Activated CD8-positive, alpha-beta memory T cell treated with anti-CD3 and anti-CD28 coated beads for 48 hours (primary cell): Measurements from ENCODE around the gene DLG2.

Experiments used
- DNase-seq, 3 experiments: peaks; one replicate each; pipeline ENCODE4 v3.0.0-alpha.2; 2020; ENCODE audit warnings: low read depth in 2 of 3, low spot score in 2 of 3

The DLG2 gene

GRCh38 chr11:83909579-83910534 lies 1717.3 kb downstream of the DLG2 start:
- DNase-seq, result no peak

- no peak for DNase-seq
These were observed 1718.8 kb downstream of the DLG2 start for GRCh38 chr11:83908298-83908856.

GRCh38 chr11:83895516-83895915 lies 1731.6 kb downstream of the DLG2 start:
- DNase-seq, result no peak

- no peak for DNase-seq
These were observed 1745.7 kb downstream of the DLG2 start for GRCh38 chr11:83881428-83881827.

- DNase-seq, result no peak
These were observed 1756.1 kb downstream of the DLG2 start for GRCh38 chr11:83871054-83871453.

GRCh38 chr11:83866655-83867054 lies 1760.5 kb downstream of the DLG2 start:
- DNase-seq, result no peak

GRCh38 chr11:83865636-83866461 lies 1761.3 kb downstream of the DLG2 start:
- DNase-seq, result no peak

- no peak for DNase-seq
These were observed 1762.6 kb downstream of the DLG2 start for GRCh38 chr11:83864412-83865057.

- DNase-seq, result no peak
These were observed 1763.9 kb downstream of the DLG2 start for GRCh38 chr11:83863272-83863671.

GRCh38 chr11:83862691-83863090 lies 1764.5 kb downstream of the DLG2 start:
- no peak for DNase-seq

GRCh38 chr11:83862033-83862432 lies 1765.1 kb downstream of the DLG2 start:
- DNase-seq, result no peak

- no peak for DNase-seq
These were observed 1768.5 kb downstream of the DLG2 start for GRCh38 chr11:83858694-83859093.

- no peak for DNase-seq
These were observed 1771.9 kb downstream of the DLG2 start for GRCh38 chr11:83855237-83855636.

GRCh38 chr11:83852775-83853442 lies 1774.2 kb downstream of the DLG2 start:
- no peak for DNase-seq

- DNase-seq, result no peak
These were observed 1775.1 kb downstream of the DLG2 start for GRCh38 chr11:83852012-83852411.

- no peak for DNase-seq
These were observed 1779.6 kb downstream of the DLG2 start for GRCh38 chr11:83847467-83848034.

- DNase-seq, result no peak
These were observed 1781.3 kb downstream of the DLG2 start for GRCh38 chr11:83845797-83846196.

- DNase-seq, result no peak
These were observed 1786.8 kb downstream of the DLG2 start for GRCh38 chr11:83840326-83840725.

- no peak for DNase-seq
These were observed 1790.1 kb downstream of the DLG2 start for GRCh38 chr11:83836883-83837654.

GRCh38 chr11:83836065-83836464 lies 1791.1 kb downstream of the DLG2 start:
- DNase-seq, result no peak
